ENCODE data around the gene OR2T11. TPM values are rescaled to one million over a fixed set of nuclear protein-coding genes. Genes with fewer than 3 reads are reported as not detected.
"Not testable (repeated sequence)": the region's sequence is repeated elsewhere in the genome, so short reads cannot be mapped to it uniquely, and the experiment has no call there.

OR2T11 gene, protein sequence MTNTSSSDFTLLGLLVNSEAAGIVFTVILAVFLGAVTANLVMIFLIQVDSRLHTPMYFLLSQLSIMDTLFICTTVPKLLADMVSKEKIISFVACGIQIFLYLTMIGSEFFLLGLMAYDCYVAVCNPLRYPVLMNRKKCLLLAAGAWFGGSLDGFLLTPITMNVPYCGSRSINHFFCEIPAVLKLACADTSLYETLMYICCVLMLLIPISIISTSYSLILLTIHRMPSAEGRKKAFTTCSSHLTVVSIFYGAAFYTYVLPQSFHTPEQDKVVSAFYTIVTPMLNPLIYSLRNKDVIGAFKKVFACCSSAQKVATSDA
- not detected in 2 replicates for total RNA-seq (2014; rRNA removed; shearing (Covaris generic); ENCODE audit: low replicate concordance)

DNA sequence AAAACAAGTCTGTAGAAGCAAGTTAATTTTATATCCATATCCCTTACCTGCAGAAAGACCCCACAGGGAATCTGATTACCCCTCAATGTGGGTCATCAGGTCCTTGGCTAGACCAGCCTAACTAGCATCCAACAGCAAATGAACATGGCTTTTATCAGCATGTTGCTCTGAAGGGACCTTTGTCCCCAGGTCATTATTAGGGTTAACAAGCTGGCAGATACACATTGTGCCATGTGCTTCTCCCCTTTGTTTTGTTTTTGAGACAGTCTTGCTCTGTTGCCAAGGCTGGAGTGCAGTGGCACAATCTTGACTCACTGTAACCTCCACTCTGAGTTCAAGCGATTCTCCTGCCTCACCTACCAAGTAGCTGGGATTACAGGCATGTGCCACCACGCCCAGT lies at the start of gene OR2T11:
Gene OR2T11 (minus strand): TSS at position 101 of the 400 bp plus-strand sequence. CDS start 7,963 bp downstream, outside the sequence.
- DNase-seq (ENCODE audit: low read depth); in situ Hi-C loops (cut with HindIII; ENCODE audit: low pct_unique_long_range_greater_than_20kb, low sequenced_read_pairs): not testable (repeated sequence)

DNA sequence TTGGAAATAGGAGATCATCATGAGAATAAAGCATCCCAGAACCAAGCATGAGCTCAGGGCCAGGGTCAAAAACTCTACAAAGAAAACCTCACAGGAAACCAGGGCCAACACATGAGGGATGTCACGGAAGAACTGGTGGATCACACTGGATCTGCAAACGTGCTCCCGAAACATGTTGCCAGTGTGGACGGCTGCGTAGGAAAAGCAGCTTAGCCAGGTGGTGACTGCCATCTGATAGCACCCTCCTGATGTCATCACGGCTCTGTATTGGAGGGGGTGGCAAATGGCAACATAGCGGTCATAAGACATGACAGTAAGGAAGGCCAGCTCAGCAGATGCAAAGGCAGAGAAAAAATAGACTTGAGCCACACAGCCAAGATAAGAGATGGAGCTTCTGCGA lies 46.8 kb upstream of the OR2T11 start:
- DNase-seq (ENCODE audit: low read depth), result no peak
- in situ Hi-C loops (cut with HindIII; ENCODE audit: low pct_unique_long_range_greater_than_20kb, low sequenced_read_pairs), result no loop called here

DNA sequence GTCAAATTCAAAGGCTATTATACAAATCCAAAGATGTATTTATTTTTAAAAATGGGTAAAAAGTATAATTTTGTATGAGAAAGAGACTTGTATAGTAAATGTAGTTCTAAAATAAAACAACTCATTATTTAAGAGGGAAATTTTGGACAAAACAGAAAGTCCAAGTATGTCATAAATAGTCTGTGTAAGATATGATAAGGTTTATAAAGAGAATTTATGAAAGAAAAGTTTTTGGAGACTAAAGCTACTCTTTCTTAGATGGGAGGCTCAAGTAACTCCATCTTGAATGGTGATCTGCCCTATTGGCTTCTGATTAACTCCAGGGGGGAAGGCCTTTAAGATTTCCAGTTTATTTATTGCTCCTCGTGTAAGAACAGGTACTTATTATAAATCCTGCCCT lies 35.1 kb upstream of the OR2T11 start:
- in situ Hi-C loops (cut with HindIII; ENCODE audit: low pct_unique_long_range_greater_than_20kb, low sequenced_read_pairs), result no loop called here
- peak; percentile 15 for DNase-seq (ENCODE audit: low read depth)

DNA sequence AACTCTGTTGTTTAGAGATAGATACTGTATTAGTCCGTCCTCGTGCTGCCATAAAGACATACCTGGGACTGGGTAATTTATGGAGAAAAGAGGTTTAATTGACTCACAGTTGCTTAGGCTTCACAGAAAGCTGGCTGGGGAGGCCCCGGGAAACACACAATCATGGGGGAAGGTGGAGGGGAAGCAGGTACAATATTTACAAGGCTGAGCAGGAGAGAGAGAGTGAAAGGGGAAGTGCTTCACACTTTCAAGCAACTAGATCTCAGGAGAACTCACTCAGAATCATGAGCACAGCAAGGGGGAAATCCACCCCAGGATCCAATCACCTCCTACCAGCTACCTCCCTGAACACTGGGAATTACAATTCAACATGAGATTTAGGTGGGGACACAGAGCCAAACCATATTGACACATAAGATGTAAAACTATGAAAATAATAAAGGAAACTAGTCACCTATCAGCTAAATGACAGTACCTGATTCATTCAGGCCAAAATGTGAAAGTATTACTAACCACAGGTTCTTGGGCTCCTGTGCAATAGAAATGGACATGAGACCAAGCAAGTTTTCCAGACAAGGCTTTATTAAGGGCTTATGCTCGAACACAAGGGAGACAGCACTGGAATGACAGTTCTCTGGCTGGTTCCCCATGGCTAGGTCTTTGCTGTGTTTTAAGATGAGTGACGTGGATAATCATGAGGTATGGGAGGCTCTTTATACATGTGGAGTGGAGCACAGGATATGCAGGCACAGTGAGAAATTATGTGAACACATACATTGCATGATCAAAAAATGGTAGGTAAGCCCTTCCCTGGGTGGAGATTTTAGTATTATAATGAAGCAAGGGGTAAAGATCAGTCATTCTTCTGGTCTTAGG lies 28.8 kb upstream of the OR2T11 start:
- DNase-seq (ENCODE audit: low read depth); in situ Hi-C loops (cut with HindIII; ENCODE audit: low pct_unique_long_range_greater_than_20kb, low sequenced_read_pairs): not testable (repeated sequence)

DNA sequence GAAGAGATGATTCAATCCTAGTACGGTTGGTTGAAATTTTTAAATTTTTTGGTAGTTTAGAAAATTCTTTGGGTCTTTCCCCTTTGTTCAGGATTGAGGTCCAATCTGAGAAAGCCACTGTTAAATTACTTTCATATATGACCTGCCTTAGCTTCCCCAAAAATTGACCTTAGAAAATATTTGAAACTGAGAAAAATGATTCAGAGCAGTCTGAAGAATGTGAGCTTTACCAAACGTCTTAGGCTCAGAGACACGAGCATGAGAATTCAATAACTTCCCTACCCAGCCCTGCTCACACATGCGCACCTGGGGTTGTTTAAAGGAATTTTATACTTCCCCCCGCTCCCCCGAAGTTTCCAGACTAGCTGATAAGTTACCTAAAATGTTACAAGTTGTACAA lies 21.9 kb upstream of the OR2T11 start:
- DNase-seq (ENCODE audit: low read depth); in situ Hi-C loops (cut with HindIII; ENCODE audit: low pct_unique_long_range_greater_than_20kb, low sequenced_read_pairs): not testable (repeated sequence)

DNA sequence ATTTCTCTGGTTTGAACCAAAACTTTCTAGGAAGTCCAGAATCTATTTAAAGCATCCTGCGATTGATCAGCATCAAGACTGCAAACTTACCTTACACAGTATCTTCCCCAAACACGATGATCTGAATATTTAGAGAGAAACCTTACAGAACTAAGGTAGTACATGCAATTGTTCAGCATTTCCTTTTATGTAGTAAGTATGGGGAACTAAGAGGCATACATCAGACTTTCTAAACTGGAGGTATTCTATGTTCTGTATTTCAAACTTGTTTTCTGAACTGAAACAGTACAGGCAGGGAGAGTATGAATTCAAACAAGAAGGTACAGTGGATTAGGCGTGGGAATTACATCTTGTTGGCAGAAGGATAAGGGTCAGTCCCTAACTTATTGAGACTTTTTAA lies 20.5 kb upstream of the OR2T11 start, which contains the start of gene OR2T27:
Gene OR2T27 (minus strand): TSS at position 175 of the 400 bp plus-strand sequence. CDS start 4,644 bp downstream, outside the sequence.
- DNase-seq (ENCODE audit: low read depth); in situ Hi-C loops (cut with HindIII; ENCODE audit: low pct_unique_long_range_greater_than_20kb, low sequenced_read_pairs): not testable (repeated sequence)

DNA sequence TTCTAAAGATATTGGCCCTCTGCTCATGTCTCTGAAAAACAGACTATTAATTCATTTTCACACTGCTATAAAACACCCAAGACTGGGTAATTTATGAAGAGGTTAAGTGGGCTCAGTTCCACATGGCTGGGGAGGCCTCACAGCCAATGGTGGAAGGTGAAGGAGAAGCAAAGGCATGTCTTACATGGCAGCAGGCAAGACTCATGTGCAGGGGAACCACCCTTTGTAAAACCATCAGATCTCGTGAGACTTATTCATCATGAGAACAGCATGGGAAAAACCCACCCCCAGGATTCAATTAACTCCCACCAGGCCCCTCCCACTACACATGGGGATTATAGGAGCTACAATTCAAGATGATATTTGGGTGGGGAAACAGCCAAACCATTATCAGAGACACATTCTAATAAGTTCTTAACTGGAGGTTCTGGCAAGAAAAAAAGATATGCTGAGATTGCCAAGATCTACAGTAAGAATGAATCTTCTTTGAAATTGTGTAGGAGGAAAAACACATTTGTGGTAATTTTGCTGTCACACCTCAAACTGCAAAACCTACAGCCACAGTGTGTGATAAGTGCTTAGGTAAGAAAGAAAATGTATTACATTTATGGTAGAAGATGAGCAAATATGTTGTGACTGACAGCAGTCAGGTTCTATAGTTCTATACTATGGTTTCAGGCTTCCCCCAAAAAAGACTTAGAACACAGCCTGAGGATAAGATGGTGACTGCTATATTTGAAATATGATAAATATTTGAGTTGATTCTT lies 14.1 kb upstream of the OR2T11 start:
- DNase-seq (ENCODE audit: low read depth); in situ Hi-C loops (cut with HindIII; ENCODE audit: low pct_unique_long_range_greater_than_20kb, low sequenced_read_pairs): not testable (repeated sequence)

DNA sequence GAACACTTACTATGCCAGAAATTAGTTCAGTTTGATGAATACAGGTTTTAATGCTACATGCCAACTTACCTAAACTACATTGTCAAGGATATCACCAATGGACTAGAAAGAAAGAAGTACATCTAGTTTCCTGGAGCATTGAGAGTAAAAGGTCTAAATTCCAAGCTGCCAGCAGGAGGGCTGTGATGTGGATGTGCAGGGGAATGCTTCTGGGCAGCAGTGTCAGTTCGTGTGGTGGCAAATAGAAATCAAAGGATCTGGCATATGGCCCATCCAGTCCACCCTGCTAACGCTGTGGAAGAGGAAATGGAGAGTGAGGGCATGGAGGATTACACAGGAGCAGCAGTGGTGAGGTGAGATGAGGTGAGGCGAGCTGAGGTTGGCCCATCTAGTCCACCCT lies 10.3 kb upstream of the OR2T11 start, which contains the start of gene OR2T35:
Gene OR2T35 (minus strand): TSS at position 101 of the 400 bp plus-strand sequence. CDS start 6,020 bp downstream, outside the sequence.
- DNase-seq (ENCODE audit: low read depth); in situ Hi-C loops (cut with HindIII; ENCODE audit: low pct_unique_long_range_greater_than_20kb, low sequenced_read_pairs): not testable (repeated sequence)

DNA sequence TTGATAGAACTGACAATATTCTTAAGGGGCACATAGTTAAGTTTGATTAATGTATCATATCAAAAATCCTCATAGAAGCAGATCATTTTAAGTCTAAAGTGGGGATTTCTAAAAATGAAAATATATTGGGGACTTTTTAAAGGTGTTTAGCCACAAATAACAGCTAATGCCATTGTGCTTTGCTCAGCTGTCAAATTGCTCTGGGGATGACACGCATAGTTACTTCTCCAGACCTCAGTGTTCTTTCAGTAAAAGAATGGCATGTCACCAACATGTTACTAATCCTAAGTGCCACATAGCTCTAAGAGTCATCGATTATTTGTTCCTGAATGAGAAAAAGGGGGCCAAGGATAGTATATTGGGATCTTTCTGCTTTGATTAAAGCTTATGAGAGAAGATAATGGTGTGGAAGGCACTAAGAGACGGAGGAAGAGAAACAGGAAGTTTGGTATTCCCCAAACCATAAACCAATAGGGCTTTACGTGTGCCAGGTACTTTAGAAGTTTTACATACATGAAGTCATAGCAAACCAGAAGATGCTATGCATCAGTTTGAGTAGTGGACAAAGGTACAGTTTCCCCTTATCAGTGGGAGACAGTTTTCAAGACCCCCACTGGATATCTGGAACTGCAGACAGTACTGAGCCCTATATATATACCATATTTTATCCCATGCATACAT lies 8.2 kb upstream of the OR2T11 start:
- in situ Hi-C loops (cut with HindIII; ENCODE audit: low pct_unique_long_range_greater_than_20kb, low sequenced_read_pairs); DNase-seq (ENCODE audit: low read depth): not testable (repeated sequence)

DNA sequence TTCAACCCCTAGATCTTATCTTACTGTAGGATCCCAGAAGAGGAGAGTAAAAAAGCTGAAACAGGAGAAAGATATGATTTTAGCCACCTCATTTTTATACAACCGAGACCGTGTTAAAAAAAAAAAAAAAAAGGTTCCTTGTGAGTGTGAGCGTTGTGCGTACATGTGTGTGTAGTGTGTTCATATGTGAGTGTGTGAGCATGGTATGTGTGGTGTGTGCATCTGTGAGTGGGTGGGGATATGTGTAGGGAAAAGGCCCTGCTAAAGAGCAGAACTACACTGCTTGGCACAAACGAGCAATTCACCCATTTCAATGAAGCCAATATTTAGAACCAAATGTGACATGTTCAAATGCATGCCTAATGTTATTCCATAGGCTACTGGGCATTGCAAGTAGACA lies 6.7 kb upstream of the OR2T11 start:
- DNase-seq (ENCODE audit: low read depth); in situ Hi-C loops (cut with HindIII; ENCODE audit: low pct_unique_long_range_greater_than_20kb, low sequenced_read_pairs): not testable (repeated sequence)

DNA sequence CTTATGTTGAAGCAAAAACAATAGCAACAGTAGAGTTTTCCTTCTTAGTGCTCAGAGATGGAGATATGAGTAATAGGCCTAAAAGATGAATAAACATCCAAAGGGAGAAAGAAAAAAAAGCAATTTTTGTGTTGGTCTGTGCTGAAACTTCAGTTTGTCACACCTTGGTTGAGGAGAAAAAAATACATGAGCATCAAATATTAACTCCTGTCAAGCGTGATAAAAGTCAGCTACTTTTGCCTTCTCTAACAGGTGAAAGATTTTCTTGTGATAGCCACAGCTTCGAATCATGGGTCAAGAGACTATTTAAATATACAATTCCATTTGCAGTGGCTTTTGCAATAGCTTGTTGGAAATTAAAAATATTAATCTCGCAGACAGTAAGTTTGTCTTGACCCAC lies 6.0 kb upstream of the OR2T11 start:
- in situ Hi-C loops (cut with HindIII; ENCODE audit: low pct_unique_long_range_greater_than_20kb, low sequenced_read_pairs); DNase-seq (ENCODE audit: low read depth): not testable (repeated sequence)

DNA sequence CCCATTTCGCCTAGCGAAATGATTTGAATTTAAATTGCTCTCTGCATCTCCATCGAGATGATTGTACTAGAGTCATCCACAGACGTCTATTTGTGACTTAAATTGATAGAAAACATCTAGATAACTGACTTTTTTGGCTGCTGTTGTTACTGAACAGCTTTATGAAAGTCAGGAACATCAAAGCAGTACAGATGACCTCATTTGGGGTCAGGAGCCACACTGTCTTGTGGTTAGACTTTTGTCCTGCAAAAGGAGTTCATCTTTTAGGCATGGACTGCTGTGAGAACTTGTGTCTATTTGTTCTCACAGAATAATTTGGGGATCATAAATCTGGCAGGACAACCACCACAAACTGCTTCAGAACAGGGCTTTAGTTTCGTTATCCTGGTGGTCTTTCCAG lies 4.8 kb upstream of the OR2T11 start:
- in situ Hi-C loops (cut with HindIII; ENCODE audit: low pct_unique_long_range_greater_than_20kb, low sequenced_read_pairs); DNase-seq (ENCODE audit: low read depth): not testable (repeated sequence)

DNA sequence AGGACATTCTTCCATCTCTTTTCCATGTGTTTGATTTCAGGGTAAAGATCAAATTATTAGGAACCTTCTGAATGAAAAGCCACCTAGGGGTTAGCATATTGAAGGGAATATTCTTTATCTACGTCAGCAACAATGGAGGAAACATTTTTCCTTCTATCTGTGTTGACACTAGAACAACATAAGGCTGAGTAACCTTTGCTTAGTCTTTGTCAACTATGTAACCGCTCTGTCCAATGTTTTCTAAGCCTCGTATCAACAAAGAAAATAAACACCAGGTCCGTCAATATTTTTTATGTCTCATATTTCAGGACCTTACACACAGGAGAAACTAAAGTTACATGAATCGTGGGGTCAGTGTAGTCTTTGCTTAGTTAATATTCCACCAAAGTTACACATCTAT lies 1.7 kb upstream of the OR2T11 start:
- DNase-seq (ENCODE audit: low read depth); in situ Hi-C loops (cut with HindIII; ENCODE audit: low pct_unique_long_range_greater_than_20kb, low sequenced_read_pairs): not testable (repeated sequence)

DNA sequence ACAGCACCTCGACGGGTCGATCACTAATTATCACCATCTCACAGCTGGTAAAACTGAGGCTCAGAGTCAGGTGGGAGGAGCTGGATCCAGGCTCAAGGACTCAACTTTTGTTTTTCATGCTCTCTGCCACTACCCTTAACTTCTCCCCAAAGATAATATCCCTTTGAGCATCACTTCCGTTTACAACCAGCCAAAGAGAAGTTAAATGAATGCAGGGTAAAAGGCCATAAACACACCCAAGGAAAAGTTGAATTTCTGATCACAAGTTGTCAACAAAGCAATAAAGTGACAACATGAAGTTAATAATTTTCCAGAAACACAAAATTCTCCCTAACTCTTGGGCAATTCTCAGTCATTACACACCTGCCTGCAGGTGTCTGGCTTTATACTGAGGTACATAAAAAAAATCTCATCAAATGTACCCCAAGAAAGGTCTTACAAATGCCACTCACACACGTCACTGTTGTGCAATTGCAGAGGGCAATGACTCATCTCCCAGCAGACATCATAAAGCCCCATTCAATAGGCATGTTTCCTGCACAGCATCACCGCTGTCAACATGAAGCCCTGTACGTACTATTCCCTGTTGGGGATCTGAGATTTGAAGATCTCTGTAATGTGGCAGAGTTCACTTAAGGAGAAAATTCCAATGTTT lies 3.4 kb downstream of the OR2T11 start:
- DNase-seq (ENCODE audit: low read depth), result no peak
- in situ Hi-C loops (cut with HindIII; ENCODE audit: low pct_unique_long_range_greater_than_20kb, low sequenced_read_pairs), result no loop called here

DNA sequence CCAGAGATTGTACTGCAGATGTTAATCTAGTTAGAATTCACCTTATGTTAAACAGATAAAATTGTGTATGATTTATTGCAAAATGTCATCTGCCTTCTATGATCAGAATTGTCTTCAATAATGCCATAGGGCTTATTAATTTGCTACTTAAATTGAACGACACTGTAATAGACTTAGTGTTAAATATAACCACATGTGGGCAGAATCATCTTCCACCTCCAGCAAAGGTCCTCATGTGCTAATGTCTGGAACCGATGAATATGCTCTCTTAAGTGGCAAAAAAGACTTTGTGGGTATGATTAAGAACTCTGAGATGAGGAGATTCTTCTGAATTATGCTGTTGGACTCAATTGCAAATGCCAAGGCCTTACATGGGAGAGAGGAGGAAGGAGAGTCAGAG lies 4.3 kb downstream of the OR2T11 start:
- DNase-seq (ENCODE audit: low read depth), result no peak
- in situ Hi-C loops (cut with HindIII; ENCODE audit: low pct_unique_long_range_greater_than_20kb, low sequenced_read_pairs), result no loop called here

DNA sequence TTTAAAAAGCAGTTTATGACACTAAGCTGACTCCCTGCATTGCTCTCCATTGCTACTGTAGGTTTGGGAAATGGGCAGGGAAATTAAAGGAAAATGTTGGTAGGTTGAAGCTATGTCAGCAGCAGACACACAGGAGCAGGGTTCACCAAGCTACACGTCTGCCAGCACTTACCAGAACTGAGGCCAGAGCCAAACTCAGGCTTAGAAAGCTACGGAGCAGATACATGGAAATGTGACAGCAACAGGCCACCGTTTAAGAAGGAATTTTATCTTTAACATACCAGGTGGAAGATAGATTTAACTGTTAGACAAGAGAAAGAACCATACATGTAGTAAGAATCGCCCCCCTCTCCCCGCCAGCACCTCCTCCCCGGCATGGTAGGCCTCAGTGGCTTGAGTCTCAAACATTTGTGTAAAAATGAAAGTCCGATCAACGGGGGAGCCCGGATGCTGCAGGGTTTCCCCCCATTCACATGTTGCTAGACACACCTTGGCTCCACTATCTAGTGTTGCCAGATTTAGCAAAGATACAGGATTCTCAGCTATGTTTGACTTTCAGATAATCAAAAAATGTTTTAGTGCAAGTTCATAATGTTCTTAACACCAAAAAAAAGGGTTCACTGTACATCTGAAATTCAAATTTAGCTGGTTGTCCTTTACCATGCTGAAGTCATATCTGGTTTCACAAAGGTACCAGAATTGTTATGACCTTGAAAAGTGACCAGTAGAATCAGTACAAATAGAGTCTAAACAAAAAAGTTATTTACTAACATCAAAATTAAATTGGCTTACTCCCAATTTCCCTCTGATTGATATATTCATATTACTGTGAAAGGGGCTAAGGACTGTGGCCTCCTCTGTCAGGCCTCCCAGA lies 6.7 kb downstream of the OR2T11 start:
- in situ Hi-C loops (cut with HindIII; ENCODE audit: low pct_unique_long_range_greater_than_20kb, low sequenced_read_pairs), result no loop called here
- no peak for DNase-seq (ENCODE audit: low read depth)

Data from Caki2 (cell line).